ENCODE measurements around the gene NDUFC2. TPM values are rescaled to one million over a fixed set of nuclear protein-coding genes. Genes with fewer than 3 reads are reported as not detected.
"Not testable (repeated sequence)": the region's sequence is repeated elsewhere in the genome, so short reads cannot be mapped to it uniquely, and the experiment has no call there.

Gene NDUFC2
- total RNA-seq, 6 experiments from 2014 or later: 330 to 476 (median 410) TPM

- peaks cover 2% of the 10 kb centered on the region; the same call in 1 of the 2 replicates for H3K27me3 Mint-ChIP-seq (ENCODE audit: insufficient read depth)
- TF ChIP-seq, protein P1, sequence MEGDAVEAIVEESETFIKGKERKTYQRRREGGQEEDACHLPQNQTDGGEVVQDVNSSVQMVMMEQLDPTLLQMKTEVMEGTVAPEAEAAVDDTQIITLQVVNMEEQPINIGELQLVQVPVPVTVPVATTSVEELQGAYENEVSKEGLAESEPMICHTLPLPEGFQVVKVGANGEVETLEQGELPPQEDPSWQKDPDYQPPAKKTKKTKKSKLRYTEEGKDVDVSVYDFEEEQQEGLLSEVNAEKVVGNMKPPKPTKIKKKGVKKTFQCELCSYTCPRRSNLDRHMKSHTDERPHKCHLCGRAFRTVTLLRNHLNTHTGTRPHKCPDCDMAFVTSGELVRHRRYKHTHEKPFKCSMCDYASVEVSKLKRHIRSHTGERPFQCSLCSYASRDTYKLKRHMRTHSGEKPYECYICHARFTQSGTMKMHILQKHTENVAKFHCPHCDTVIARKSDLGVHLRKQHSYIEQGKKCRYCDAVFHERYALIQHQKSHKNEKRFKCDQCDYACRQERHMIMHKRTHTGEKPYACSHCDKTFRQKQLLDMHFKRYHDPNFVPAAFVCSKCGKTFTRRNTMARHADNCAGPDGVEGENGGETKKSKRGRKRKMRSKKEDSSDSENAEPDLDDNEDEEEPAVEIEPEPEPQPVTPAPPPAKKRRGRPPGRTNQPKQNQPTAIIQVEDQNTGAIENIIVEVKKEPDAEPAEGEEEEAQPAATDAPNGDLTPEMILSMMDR (IDR thresholded peaks at IDR 0.05): no peak
- no peaks in the 10 kb centered on the region for H3K9me3 Mint-ChIP-seq
- H3K4me1 Mint-ChIP-seq (ENCODE audit: low read depth): peaks cover 16% of the 10 kb centered on the region
- H3K4me3 Mint-ChIP-seq: no peak overlapping the region
- no peaks in the 10 kb centered on the region for H3K36me3 Mint-ChIP-seq (ENCODE audit: low read depth)
- DNase-seq: no peak
- peak overlapping the region; percentile 40; the same call in 1 of the 2 replicates for H3K27ac Mint-ChIP-seq
Observed at GRCh38 chr11:78030429-78031325, 49.0 kb downstream of the NDUFC2 start.

GRCh38 chr11:78028423-78028822 is 51.2 kb downstream of the NDUFC2 start:
- H3K27ac Mint-ChIP-seq; DNase-seq; H3K36me3 Mint-ChIP-seq (ENCODE audit: low read depth); H3K27me3 Mint-ChIP-seq (ENCODE audit: insufficient read depth); H3K4me3 Mint-ChIP-seq; H3K9me3 Mint-ChIP-seq: not testable (repeated sequence)
- peaks cover 10% of the 10 kb centered on the region for H3K4me1 Mint-ChIP-seq (ENCODE audit: low read depth)

- TF ChIP-seq, protein P1 (IDR thresholded peaks at IDR 0.05): no peak
- Mint-ChIP-seq H3K4me1 (ENCODE audit: low read depth) (peaks cover 14% of the 10 kb centered on the region), H3K27ac (no peak overlapping the region), H3K27me3 (ENCODE audit: insufficient read depth) (peaks cover 2% of the 10 kb centered on the region; the same call in 1 of the 2 replicates), H3K9me3 (no peaks in the 10 kb centered on the region), H3K36me3 (ENCODE audit: low read depth) (no peaks in the 10 kb centered on the region), H3K4me3 (no peak overlapping the region)
- no peak for DNase-seq
Observed at GRCh38 chr11:78027759-78028158, 51.9 kb downstream of the NDUFC2 start.

DNA sequence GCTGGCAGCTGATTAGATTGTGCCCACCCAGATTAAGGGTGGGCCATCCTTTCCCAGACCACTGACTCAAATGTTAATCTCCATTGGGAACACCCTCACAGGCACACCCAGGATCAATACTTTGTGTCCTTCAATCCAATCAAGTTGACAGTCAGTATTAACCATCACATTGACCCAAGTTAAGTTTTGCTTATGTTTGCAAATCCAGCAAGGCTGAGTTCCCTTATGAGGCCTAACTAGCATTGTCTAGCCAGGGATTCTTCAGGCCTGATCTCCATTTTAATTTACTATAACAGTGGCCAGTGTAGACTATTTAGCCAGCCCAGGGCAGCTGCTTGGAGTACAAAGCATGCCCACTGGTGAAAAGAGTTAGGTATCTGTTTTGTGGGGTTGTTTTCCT is 54.3 kb downstream of the NDUFC2 start:
- Mint-ChIP-seq H3K36me3 (ENCODE audit: low read depth) (no peaks in the 10 kb centered on the region), H3K4me1 (ENCODE audit: low read depth) (peaks cover 17% of the 10 kb centered on the region), H3K27me3 (ENCODE audit: insufficient read depth) (peaks cover 2% of the 10 kb centered on the region), H3K9me3 (no peaks in the 10 kb centered on the region), H3K4me3 (no peak overlapping the region), H3K27ac (no peak overlapping the region)
- TF ChIP-seq, protein P1 (IDR thresholded peaks at IDR 0.05): no peak
- DNase-seq: no peak

GRCh38 chr11:78023426-78023825 is 56.2 kb downstream of the NDUFC2 start:
- no peaks in the 10 kb centered on the region for H3K36me3 Mint-ChIP-seq (ENCODE audit: low read depth)
- H3K27me3 Mint-ChIP-seq (ENCODE audit: insufficient read depth): peaks cover 2% of the 10 kb centered on the region
- H3K4me1 Mint-ChIP-seq (ENCODE audit: low read depth): peaks cover 23% of the 10 kb centered on the region
- no peak overlapping the region for H3K27ac Mint-ChIP-seq
- H3K4me3 Mint-ChIP-seq: peak overlapping the region; percentile 78
- H3K9me3 Mint-ChIP-seq: no peaks in the 10 kb centered on the region
- no peak for DNase-seq
- TF ChIP-seq, protein P1 (IDR thresholded peaks at IDR 0.05): no peak

Measured in HFFc6 (cell line).